ENCODE measurements around the gene XRN2.

DNA sequence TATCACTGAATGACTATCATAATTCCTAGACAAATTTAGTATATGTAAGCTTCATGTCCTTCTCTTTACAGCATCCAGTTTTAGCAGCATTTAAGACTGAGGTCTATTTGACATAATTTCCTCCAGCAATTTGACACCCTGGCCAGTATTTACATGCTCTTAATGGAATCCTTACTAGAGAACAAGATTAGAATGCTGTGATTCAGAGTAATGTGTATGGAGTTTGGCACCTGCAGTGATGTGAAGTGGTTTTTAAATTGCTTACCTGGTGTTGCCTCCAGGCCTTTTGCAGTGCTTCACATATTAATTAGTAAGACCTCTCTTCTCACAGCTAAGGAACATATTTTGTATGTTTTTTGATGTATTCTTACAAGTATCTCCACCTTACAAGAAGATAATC, 84.4 kb downstream of the XRN2 start:
- no peak for TF ChIP-seq GATA2 (IDR thresholded peaks at IDR 0.05; ENCODE audit: low read depth, low read length)
- no peak for TF ChIP-seq GATA3 (IDR thresholded peaks at IDR 0.05; ENCODE audit: low read depth, low read length)
